Adipose tissue (tissue), 3 donors: ENCODE measurements around the gene CCDC169. TPM values are rescaled to one million over a fixed set of nuclear protein-coding genes. Genes with fewer than 3 reads are reported as not detected.

ENCODE experiments used
- H3K27ac ChIP-seq: one replicate; pipeline ENCODE4 v1.5.1; 2013; ENCODE audit warnings: low read depth, low read length
- WGBS, 3 donors: extraction: QIAGEN DNeasy Blood & Tissue Kit; methylation state at CpG; one replicate each; pipeline ENCODE4 v1.1.7; 2013; 5-methylcytosine and 5-hydroxymethylcytosine counted together
- polyA plus RNA-seq, 3 donors: library from polyadenylated mRNA; stranded (reverse); fragments of 200-250 nt; gene quantifications; one replicate each; pipeline ENCODE4 v1.2.3, GENCODE V29; 2013
- donor health status: healthy with polysubstance abuse.
- donor health status: Bipolar disorder and iron deficiency.
- donor health status: healthy.

Gene CCDC169
- polyA plus RNA-seq, 3 donors: 0.21 to 0.79 (median 0.24) TPM

GRCh38 chr13:36190771-36191170 is 106.8 kb downstream of the CCDC169 start:
- 79 to 86% (median 79%) methylated on average over 3 of the region's 3 CpGs for WGBS, 3 donors
- H3K27ac ChIP-seq: no peak overlapping the region

- WGBS, 3 donors: 90 to 95% (median 92%) methylated on average over 1 of the region's 1 CpG
- no peak overlapping the region for H3K27ac ChIP-seq
Measured at GRCh38 chr13:36188441-36188840, 109.2 kb downstream of the CCDC169 start.

GRCh38 chr13:36183901-36184300 is 113.7 kb downstream of the CCDC169 start:
- H3K27ac ChIP-seq: no peak overlapping the region

Other genes starting within 250 kb of the CCDC169 start
- gene DCLK1, start 166.4 kb downstream of the CCDC169 start, polyA plus RNA-seq: 100 to 1,000 TPM in 1 of 3 donors, 1 to 10 TPM in 2; 1.2 to 113 (median 7.3) TPM
- gene SOHLH2, start 83.3 kb downstream of the CCDC169 start, polyA plus RNA-seq: under 1 TPM in 2 of 3 donors, not detected in 1; 0.04 to 0.07 TPM
- gene SPART, start 48.6 kb upstream of the CCDC169 start, polyA plus RNA-seq: 10 to 100 TPM in 2 of 3 donors, 1 to 10 TPM in 1; 7.6 to 52.0 (median 33.5) TPM
- under 1 TPM in 2 of 3 donors, not detected in 1; 0.24 to 0.34 TPM for gene CCNA1, start 134.7 kb upstream of the CCDC169 start, polyA plus RNA-seq